H9 (cell line): ENCODE results near the gene RBM48. TPM values are rescaled to one million over a fixed set of nuclear protein-coding genes. Genes with fewer than 3 reads are reported as not detected.

Source experiments
- DNase-seq: peaks from one replicate; pipeline ENCODE4 v3.0.0-alpha.2; 2017
- H2AFZ ChIP-seq: one replicate; pipeline ENCODE4 v1.6.1; 2013; ENCODE audit warnings: mild to moderate bottlenecking, low read length, control low read depth, moderate library complexity
- H2AK5ac ChIP-seq: 2 replicates; pipeline ENCODE4 v1.6.1; 2013; ENCODE audit warnings: low read length, control low read depth, mixed read lengths; ENCODE audit not compliant: insufficient read length
- H2BK120ac ChIP-seq: one replicate; pipeline ENCODE4 v1.6.1; 2013; ENCODE audit warnings: low read depth, mild to moderate bottlenecking, low read length, control low read depth, inconsistent platforms; ENCODE audit not compliant: poor library complexity, severe bottlenecking
- H2BK12ac ChIP-seq: 2 replicates; pipeline ENCODE4 v1.6.1; 2013; ENCODE audit warnings: low read length, control low read depth, mixed read lengths, low read depth; ENCODE audit not compliant: insufficient read length
- H2BK15ac ChIP-seq: 2 replicates; pipeline ENCODE4 v1.6.1; 2013; ENCODE audit warnings: low read depth, low read length, control low read depth
- H2BK20ac ChIP-seq: one replicate; pipeline ENCODE4 v1.6.1; 2013; ENCODE audit warnings: low read depth, mild to moderate bottlenecking, low read length, control low read depth, inconsistent platforms; ENCODE audit not compliant: poor library complexity, severe bottlenecking
- H2BK5ac ChIP-seq: 2 replicates; pipeline ENCODE4 v1.6.1; 2013; ENCODE audit warnings: low read length, control low read depth, mixed read lengths; ENCODE audit not compliant: insufficient read length
- H3K14ac ChIP-seq: 2 replicates; pipeline ENCODE4 v1.6.1; 2013; ENCODE audit warnings: low read length, control low read depth; ENCODE audit not compliant: insufficient read depth
- H3K18ac ChIP-seq: 2 replicates; pipeline ENCODE4 v1.6.1; 2013; ENCODE audit warnings: low read depth, mild to moderate bottlenecking, mixed read lengths, low read length, control low read depth; ENCODE audit not compliant: insufficient read length
- H3K23ac ChIP-seq: 2 replicates; pipeline ENCODE4 v1.6.1; 2013; ENCODE audit warnings: low read length, control low read depth, mixed read lengths, low read depth; ENCODE audit not compliant: insufficient read length
- H3K23me2 ChIP-seq: 2 replicates; pipeline ENCODE4 v1.6.1; 2013; ENCODE audit warnings: low read depth, mild to moderate bottlenecking, mixed read lengths, low read length, control low read depth; ENCODE audit not compliant: insufficient read length, poor library complexity, severe bottlenecking
- H3K27ac ChIP-seq: 2 replicates; pipeline ENCODE4 v1.5.1; 2013; ENCODE audit warnings: low read length, control low read depth, mixed read lengths, low read depth; ENCODE audit not compliant: insufficient read length
- H3K27me3 ChIP-seq: 2 replicates; pipeline ENCODE4 v1.6.1; 2013; ENCODE audit warnings: low read length, control low read depth, inconsistent platforms; ENCODE audit not compliant: insufficient read depth
- H3K4ac ChIP-seq: 2 replicates; pipeline ENCODE4 v1.6.1; 2013; ENCODE audit warnings: low read depth, mild to moderate bottlenecking, control low read depth, inconsistent platforms, low read length, moderate library complexity
- H3K4me1 ChIP-seq: 2 replicates; pipeline ENCODE4 v1.6.1; 2013; ENCODE audit warnings: low read length, control low read depth, inconsistent platforms; ENCODE audit not compliant: insufficient read depth
- H3K4me2 ChIP-seq: 2 replicates; pipeline ENCODE4 v1.6.1; 2013; ENCODE audit warnings: low read length, control low read depth, mixed read lengths; ENCODE audit not compliant: insufficient read length, insufficient read depth
- H3K56ac ChIP-seq: 2 replicates; pipeline ENCODE4 v1.6.1; 2013; ENCODE audit warnings: low read depth, mild to moderate bottlenecking, mixed read lengths, low read length, control low read depth; ENCODE audit not compliant: insufficient read length
- H3K79me1 ChIP-seq: 2 replicates; pipeline ENCODE4 v1.6.1; 2013; ENCODE audit warnings: low read depth, mild to moderate bottlenecking, moderate library complexity, low read length, control low read depth, inconsistent platforms; ENCODE audit not compliant: insufficient read depth, poor library complexity, severe bottlenecking
- H3K79me2 ChIP-seq: 2 replicates; pipeline ENCODE4 v1.6.1; 2013; ENCODE audit warnings: low read length, control low read depth, inconsistent platforms; ENCODE audit not compliant: insufficient read depth
- H3K9ac ChIP-seq: 2 replicates; pipeline ENCODE4 v1.6.1; 2013; ENCODE audit warnings: low read length, control low read depth, mixed read lengths; ENCODE audit not compliant: insufficient read length; ENCODE audit errors: extremely low read depth
- H3K9me3 ChIP-seq: one replicate; pipeline ENCODE4 v1.6.1; 2013; ENCODE audit warnings: low read depth, low read length, inconsistent platforms; ENCODE audit not compliant: control insufficient read depth
- H3T11ph ChIP-seq: one replicate; pipeline ENCODE4 v1.6.1; 2013; ENCODE audit warnings: mild to moderate bottlenecking, low read length, control low read depth, inconsistent platforms
- H4K20me1 ChIP-seq: one replicate; pipeline ENCODE4 v1.6.1; 2013; ENCODE audit not compliant: control insufficient read depth, insufficient read length, insufficient read depth
- H4K5ac ChIP-seq: 2 replicates; pipeline ENCODE4 v1.6.1; 2013; ENCODE audit warnings: low read depth, mild to moderate bottlenecking, mixed read lengths, low read length, control low read depth; ENCODE audit not compliant: insufficient read length
- H4K8ac ChIP-seq: replicated peaks from 2 replicates; pipeline ENCODE4 v1.6.1; 2013; ENCODE audit warnings: low read length, control low read depth, mixed read lengths, low read depth; ENCODE audit not compliant: insufficient read length
- H4K91ac ChIP-seq: 2 replicates; pipeline ENCODE4 v1.6.1; 2013; ENCODE audit warnings: low read depth, mild to moderate bottlenecking, moderate library complexity, mixed read lengths, low read length, control low read depth; ENCODE audit not compliant: insufficient read length
- H3K27ac Mint-ChIP-seq, 3 experiments: 2 replicates in 2 of 3; 3 replicates in 1 of 3; pipeline ENCODE4 v1.8.0; 2020 to 2021; ENCODE audit warnings: mixed read lengths in 3 of 3, mild to moderate bottlenecking in 1 of 3, moderate library complexity in 1 of 3
- H3K27me3 Mint-ChIP-seq: 2 replicates; pipeline ENCODE4 v1.8.0; 2021; ENCODE audit warnings: low read depth, mild to moderate bottlenecking, moderate library complexity, mixed read lengths
- H3K36me3 Mint-ChIP-seq, 3 experiments: 2 replicates in 2 of 3; 3 replicates in 1 of 3; pipeline ENCODE4 v1.8.0; 2020 to 2021; ENCODE audit warnings: low read depth in 3 of 3, mixed read lengths in 3 of 3; ENCODE audit not compliant: insufficient read depth in 1 of 3
- H3K4me1 Mint-ChIP-seq, 2 experiments: 2 replicates each; pipeline ENCODE4 v1.8.0; 2020; ENCODE audit warnings: mixed read lengths in 2 of 2
- H3K4me3 Mint-ChIP-seq, 2 experiments: 2 replicates in 1 of 2; 3 replicates in 1 of 2; pipeline ENCODE4 v1.8.0; 2020 to 2021; ENCODE audit warnings: mild to moderate bottlenecking in 2 of 2, mixed read lengths in 2 of 2, moderate library complexity in 1 of 2
- H3K9me3 Mint-ChIP-seq, 2 experiments: 2 replicates in 1 of 2; 3 replicates in 1 of 2; pipeline ENCODE4 v1.8.0; 2020; ENCODE audit warnings: mild to moderate bottlenecking in 2 of 2, mixed read lengths in 2 of 2, moderate library complexity in 1 of 2
- WGBS: extraction: QIAGEN DNeasy Blood & Tissue Kit; methylation state at CpG from one replicate; pipeline ENCODE4 v1.1.7; 2013; ENCODE audit warnings: missing lambda C conversion rate, low lambda C conversion rate, mixed read lengths; ENCODE audit not compliant: insufficient read length; ENCODE audit errors: extremely low coverage; 5-methylcytosine and 5-hydroxymethylcytosine counted together
- total RNA-seq: library from RNA; stranded (reverse); gene quantifications from 2 replicates; pipeline ENCODE4 v1.2.1, GENCODE V29; 2021
- TF ChIP-seq, protein P1 (sequence below): fragments of 200-600 bp; sonication (generic); conservative IDR thresholded peaks from 3 replicates; pipeline ENCODE4 v1.8.0; 2021; ENCODE audit warnings: antibody characterized with exemption, mild to moderate bottlenecking

The RBM48 gene
- total RNA-seq, 1 experiment from 2014 or later = 12.5 TPM

- Histone ChIP-seq H3K23ac (no peak overlapping the region), H3K23me2 (no peaks in the 10 kb centered on the region), H4K91ac (no peak overlapping the region), H3K56ac (no peak overlapping the region), H3K4me2 (no peak overlapping the region), H2BK5ac (no peak overlapping the region), H3K18ac (no peak overlapping the region), H3K27me3 (no peaks in the 10 kb centered on the region), H4K20me1 (no peaks in the 10 kb centered on the region), H3T11ph (no peak overlapping the region), H3K79me2 (no peaks in the 10 kb centered on the region), H2AK5ac (no peak overlapping the region), H4K8ac (no peak overlapping the region), H3K27ac (no peak overlapping the region), H2AFZ (no peak overlapping the region), H3K14ac (no peak overlapping the region), H3K4me1 (no peaks in the 10 kb centered on the region), H3K79me1 (no peaks in the 10 kb centered on the region), H2BK120ac (no peak overlapping the region), H2BK20ac (no peak overlapping the region), H3K9ac (no peak overlapping the region), H3K4ac (no peak overlapping the region), H2BK15ac (no peak overlapping the region), H2BK12ac (no peak overlapping the region), H4K5ac (no peak overlapping the region), H3K9me3 (no peaks in the 10 kb centered on the region)
- Mint-ChIP-seq H3K27me3 (no peaks in the 10 kb centered on the region), H3K36me3 (peaks cover 2 to 37% (median 30%) of the 10 kb centered on the region in 3 experiments; a peak in 6 of 7 replicates), H3K4me3 (no peak overlapping the region), H3K27ac (no peak overlapping the region), H3K9me3 (no peaks in the 10 kb centered on the region), H3K4me1 (no peaks in the 10 kb centered on the region)
- TF ChIP-seq, protein P1, sequence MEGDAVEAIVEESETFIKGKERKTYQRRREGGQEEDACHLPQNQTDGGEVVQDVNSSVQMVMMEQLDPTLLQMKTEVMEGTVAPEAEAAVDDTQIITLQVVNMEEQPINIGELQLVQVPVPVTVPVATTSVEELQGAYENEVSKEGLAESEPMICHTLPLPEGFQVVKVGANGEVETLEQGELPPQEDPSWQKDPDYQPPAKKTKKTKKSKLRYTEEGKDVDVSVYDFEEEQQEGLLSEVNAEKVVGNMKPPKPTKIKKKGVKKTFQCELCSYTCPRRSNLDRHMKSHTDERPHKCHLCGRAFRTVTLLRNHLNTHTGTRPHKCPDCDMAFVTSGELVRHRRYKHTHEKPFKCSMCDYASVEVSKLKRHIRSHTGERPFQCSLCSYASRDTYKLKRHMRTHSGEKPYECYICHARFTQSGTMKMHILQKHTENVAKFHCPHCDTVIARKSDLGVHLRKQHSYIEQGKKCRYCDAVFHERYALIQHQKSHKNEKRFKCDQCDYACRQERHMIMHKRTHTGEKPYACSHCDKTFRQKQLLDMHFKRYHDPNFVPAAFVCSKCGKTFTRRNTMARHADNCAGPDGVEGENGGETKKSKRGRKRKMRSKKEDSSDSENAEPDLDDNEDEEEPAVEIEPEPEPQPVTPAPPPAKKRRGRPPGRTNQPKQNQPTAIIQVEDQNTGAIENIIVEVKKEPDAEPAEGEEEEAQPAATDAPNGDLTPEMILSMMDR = no peak
- no CpG with 5 or more reads among the region's 5 CpGs for whole genome bisulfite sequencing
- no peak for DNase-seq
Observed at GRCh38 chr7:92508946-92509345, 19.6 kb upstream of the RBM48 start.
